Measurements from ENCODE around the gene RAB5A.
"Not testable (repeated sequence)": the region's sequence is repeated elsewhere in the genome, so short reads cannot be mapped to it uniquely, and the experiment has no call there.

The RAB5A gene

GRCh38 chr3:20023623-20024405, 76.9 kb downstream of the RAB5A start:
- in situ Hi-C loops (cut with MboI; ENCODE audit: low sequenced_read_pairs), result no loop called here

GRCh38 chr3:20027136-20027535, 80.2 kb downstream of the RAB5A start:
- in situ Hi-C loops (cut with MboI; ENCODE audit: low sequenced_read_pairs), result no loop called here

- in situ Hi-C loops (cut with MboI; ENCODE audit: low sequenced_read_pairs), result no loop called here
Measured at GRCh38 chr3:20028905-20029331, 82.0 kb downstream of the RAB5A start.

- in situ Hi-C loops (cut with MboI; ENCODE audit: low sequenced_read_pairs), result not testable (repeated sequence)
Measured at GRCh38 chr3:20031939-20032338, 85.0 kb downstream of the RAB5A start.

Data from HL-60/S4 (cell line).